Gastrocnemius medialis (tissue), 4 donors: ENCODE results near the gene GPRC5C. TPM values are rescaled to one million over a fixed set of nuclear protein-coding genes. Genes with fewer than 3 reads are reported as not detected.
"Not testable (repeated sequence)": the region's sequence is repeated elsewhere in the genome, so short reads cannot be mapped to it uniquely, and the experiment has no call there.

ENCODE experiments used
- ATAC-seq, 2 donors: fragments of 150-250 bp; one replicate each; pipeline ENCODE4 v1.9.1; 2016
- DNase-seq, 2 donors: peaks; one replicate each; pipeline ENCODE4 v3.0.0-alpha.2; 2019
- H3K27ac ChIP-seq, 4 donors: fragments of 200-600 bp; sonication (generic); 1 replicate in 1 of 4; 2 replicates in 3 of 4; pipeline ENCODE4 v1.5.1; 2016 to 2018; ENCODE audit warnings: mild to moderate bottlenecking in 2 of 4, moderate library complexity in 1 of 4
- H3K27me3 ChIP-seq, 3 donors: fragments of 200-600 bp; sonication (generic) in 2 of 3; 1 replicate in 1 of 3; 2 replicates in 2 of 3; pipeline versions ENCODE4 v1.5.1 to v1.6.0; 2016 to 2019; ENCODE audit warnings: mild to moderate bottlenecking in 1 of 3, moderate library complexity in 1 of 3
- H3K36me3 ChIP-seq, 2 donors: fragments of 200-600 bp; sonication (generic) in 1 of 2; one replicate each; pipeline ENCODE4 v1.5.1; 2017 to 2018
- H3K4me1 ChIP-seq, 2 donors: fragments of 200-600 bp; sonication (generic) in 1 of 2; one replicate each; pipeline ENCODE4 v1.5.1; 2016 to 2017; ENCODE audit warnings: mild to moderate bottlenecking in 2 of 2
- H3K4me3 ChIP-seq, 4 donors: fragments of 200-600 bp; sonication (generic) in 3 of 4; 1 replicate in 1 of 4; 2 replicates in 3 of 4; pipeline ENCODE4 v1.5.1; 2016 to 2019; ENCODE audit warnings: mild to moderate bottlenecking in 2 of 4
- H3K9me3 ChIP-seq, 3 donors: fragments of 200-600 bp; sonication (generic) in 2 of 3; 1 replicate in 1 of 3; 2 replicates in 2 of 3; pipeline ENCODE4 v1.5.1; 2016 to 2019
- POLR2A ChIP-seq, 2 donors: fragments of 450-650 bp; IDR thresholded peaks; one replicate each; pipeline ENCODE4 v1.6.1; 2017; ENCODE audit warnings: antibody characterized with exemption in 2 of 2, mild to moderate bottlenecking in 2 of 2, moderate library complexity in 2 of 2
- in situ Hi-C, 4 donors: fragments of 200-750 bp; cut with MboI; loops; one replicate each; pipeline versions ENCODE4 v1.15.0 to v1.8.0; 2017; ENCODE audit warnings: low sequenced_read_pairs in 4 of 4
- intact Hi-C: fragments of 100-400 bp; cut with DNase I; formaldehyde crosslinking; loops from one replicate; pipeline ENCODE4 v1.15.1; 2023; ENCODE audit warnings: low total_unique reads
- total RNA-seq, 4 donors: library from RNA; depleted of rRNA; stranded (reverse); fragments of >200 nt; gene quantifications; one replicate each; pipeline versions ENCODE4 v1.1.0 to v1.2.3, GENCODE V29; 2016
- TF ChIP-seq, protein P1 (sequence below), 5 experiments: fragments of 450-650 bp in 3 of 5; fragments of 200-600 bp in 2 of 5; sonication (generic) in 2 of 5; IDR thresholded peaks in 4 of 5; conservative IDR thresholded peaks in 1 of 5; 1 replicate in 4 of 5; 2 replicates in 1 of 5; pipeline ENCODE4 v1.5.1; 2016 to 2019; ENCODE audit warnings: antibody characterized with exemption in 5 of 5, mild to moderate bottlenecking in 3 of 5, moderate library complexity in 3 of 5

The GPRC5C gene
- total RNA-seq, 4 donors from 2014 or later, result 80.4 to 138 (median 127) TPM

DNA sequence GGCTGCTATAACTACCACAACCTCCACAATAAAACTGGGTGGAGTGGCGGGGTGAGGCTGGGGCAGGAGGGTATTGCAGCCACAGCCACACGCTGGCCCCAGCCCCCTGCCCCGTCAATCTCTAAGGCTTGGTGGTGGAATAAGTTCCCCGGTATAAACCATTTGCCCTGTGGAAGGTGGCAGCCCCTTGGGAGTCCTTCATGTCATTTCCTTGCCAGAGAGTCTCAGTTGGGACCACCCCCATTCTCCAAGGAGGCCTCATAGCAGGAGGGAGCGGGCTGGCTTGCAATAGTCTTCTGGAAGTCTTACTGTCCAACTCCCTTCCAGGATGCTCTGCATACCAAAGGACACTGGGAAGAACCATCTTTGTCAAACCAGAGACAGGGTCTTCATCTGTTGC, 54.0 kb downstream of the GPRC5C start:
- DNase-seq (no peak), ATAC-seq (peak in 1 of 2 donors; percentile 9)
- intact Hi-C loops, result no loop called here
- Histone ChIP-seq H3K4me3 (no peak overlapping the region), H3K36me3 (no peaks in the 10 kb centered on the region), H3K9me3 (no peaks in the 10 kb centered on the region), H3K27ac (peak overlapping the region; percentile 78 to 80 (median 79)), H3K27me3 (no peaks in the 10 kb centered on the region), H3K4me1 (peaks cover 13 to 14% of the 10 kb centered on the region in 2 donors)
- in situ Hi-C loops, result loop anchor here in 1 of 4 donors (25.0 kb wide), 1 partner anchor 274 kb away; the partner anchor contains the start of genes RPL38 and TTYH2
- TF ChIP-seq, protein P1, sequence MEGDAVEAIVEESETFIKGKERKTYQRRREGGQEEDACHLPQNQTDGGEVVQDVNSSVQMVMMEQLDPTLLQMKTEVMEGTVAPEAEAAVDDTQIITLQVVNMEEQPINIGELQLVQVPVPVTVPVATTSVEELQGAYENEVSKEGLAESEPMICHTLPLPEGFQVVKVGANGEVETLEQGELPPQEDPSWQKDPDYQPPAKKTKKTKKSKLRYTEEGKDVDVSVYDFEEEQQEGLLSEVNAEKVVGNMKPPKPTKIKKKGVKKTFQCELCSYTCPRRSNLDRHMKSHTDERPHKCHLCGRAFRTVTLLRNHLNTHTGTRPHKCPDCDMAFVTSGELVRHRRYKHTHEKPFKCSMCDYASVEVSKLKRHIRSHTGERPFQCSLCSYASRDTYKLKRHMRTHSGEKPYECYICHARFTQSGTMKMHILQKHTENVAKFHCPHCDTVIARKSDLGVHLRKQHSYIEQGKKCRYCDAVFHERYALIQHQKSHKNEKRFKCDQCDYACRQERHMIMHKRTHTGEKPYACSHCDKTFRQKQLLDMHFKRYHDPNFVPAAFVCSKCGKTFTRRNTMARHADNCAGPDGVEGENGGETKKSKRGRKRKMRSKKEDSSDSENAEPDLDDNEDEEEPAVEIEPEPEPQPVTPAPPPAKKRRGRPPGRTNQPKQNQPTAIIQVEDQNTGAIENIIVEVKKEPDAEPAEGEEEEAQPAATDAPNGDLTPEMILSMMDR (IDR thresholded peaks at IDR 0.05 in 4 of 5, conservative IDR thresholded peaks at IDR 0.05 in 1 of 5), result no peak
- no peak for TF ChIP-seq POLR2A (IDR thresholded peaks at IDR 0.05)

DNA sequence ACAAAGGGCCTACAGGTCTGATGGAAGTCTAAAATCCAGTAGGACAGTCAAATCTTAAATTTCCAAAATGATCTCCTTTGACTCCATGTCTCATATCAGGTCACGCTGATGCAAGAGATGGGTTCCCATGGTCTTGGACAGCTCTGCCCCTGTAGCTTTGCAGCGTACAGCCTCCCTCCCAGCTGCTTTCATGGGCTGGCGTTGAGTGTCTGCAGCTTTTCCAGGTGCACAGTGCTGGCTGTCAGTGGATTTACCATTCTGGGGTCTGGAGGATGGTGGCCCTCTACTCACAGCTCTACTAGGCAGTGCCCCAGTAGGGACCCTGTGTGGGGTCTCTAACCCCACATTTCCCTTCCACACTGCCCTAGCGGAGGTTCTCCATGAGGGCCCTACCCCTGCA, 56.4 kb downstream of the GPRC5C start:
- in situ Hi-C loops, result loop anchor here in 1 of 4 donors (25.0 kb wide), 1 partner anchor 276 kb away; the partner anchor contains the start of genes RPL38 and TTYH2
- peaks cover 18 to 25% of the 10 kb centered on the region in 2 donors for H3K4me1 ChIP-seq
- H3K4me3 ChIP-seq, H3K27ac ChIP-seq, DNase-seq, H3K27me3 ChIP-seq, intact Hi-C loops, H3K36me3 ChIP-seq, ATAC-seq, H3K9me3 ChIP-seq: not testable (repeated sequence)

DNA sequence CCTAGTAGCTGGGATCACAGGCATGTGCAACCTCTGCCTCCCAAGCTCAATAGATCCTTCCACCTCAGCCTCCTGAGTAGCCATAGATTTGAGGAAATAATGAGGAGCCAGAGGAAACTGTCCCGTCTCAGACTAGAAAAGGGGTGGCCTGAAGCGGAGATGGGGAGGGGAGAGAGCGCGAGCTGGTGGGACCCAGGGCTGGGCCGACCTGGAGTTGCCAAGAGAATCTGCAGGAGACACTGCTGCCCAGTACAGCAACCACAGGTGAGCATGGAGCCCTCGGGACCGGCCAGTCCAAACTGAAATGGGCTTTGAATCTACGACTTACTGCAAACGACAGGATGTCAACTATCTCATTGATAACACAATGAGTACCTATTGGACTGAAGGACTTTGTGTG, 58.8 kb downstream of the GPRC5C start:
- intact Hi-C loops (loop anchor here (5.0 kb wide), 1 partner anchor 42 kb away; the partner anchor contains the start of gene CD300LB), in situ Hi-C loops (loop anchor here in 3 of 4 donors (10.0 to 25.0 kb wide), 2 partner anchors 116 to 278 kb away; partner anchors contain the start of genes RPL38 (in 1 of the 3) and TTYH2 (in 1 of the 3))
- DNase-seq (no peak), ATAC-seq (no peak)
- Histone ChIP-seq H3K27me3 (no peaks in the 10 kb centered on the region), H3K36me3 (no peaks in the 10 kb centered on the region), H3K4me1 (peaks cover 4 to 22% of the 10 kb centered on the region in 2 donors), H3K4me3 (no peak overlapping the region), H3K9me3 (no peaks in the 10 kb centered on the region), H3K27ac (no peak overlapping the region)
- TF ChIP-seq, protein P1 (IDR thresholded peaks at IDR 0.05 in 4 of 5, conservative IDR thresholded peaks at IDR 0.05 in 1 of 5), result no peak
- TF ChIP-seq POLR2A (IDR thresholded peaks at IDR 0.05), result no peak

DNA sequence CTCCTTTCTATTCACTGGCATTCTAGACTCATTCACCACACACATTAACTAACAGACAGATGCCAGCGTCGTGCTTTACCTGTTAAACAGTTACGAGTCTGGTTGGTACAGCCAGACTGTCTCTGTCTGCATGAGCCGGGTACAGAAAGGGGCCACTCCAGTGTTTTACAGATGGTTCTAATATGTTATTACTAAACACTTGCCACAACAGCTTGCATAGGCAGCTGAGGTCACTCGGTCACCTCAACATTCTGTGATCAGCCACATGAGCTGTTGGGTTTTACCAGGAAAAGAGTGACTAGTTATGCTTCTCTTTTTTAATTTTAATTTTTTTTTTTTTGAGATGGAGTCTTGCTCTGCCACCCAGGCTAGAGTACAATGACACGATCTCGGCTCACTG, 59.7 kb downstream of the GPRC5C start:
- no peak for ATAC-seq
- no peak for DNase-seq
- H3K27me3 ChIP-seq, result no peaks in the 10 kb centered on the region
- no peaks in the 10 kb centered on the region for H3K36me3 ChIP-seq
- in situ Hi-C loops (loop anchor here in 3 of 4 donors (10.0 to 25.0 kb wide), 2 partner anchors 117 to 279 kb away; partner anchors contain the start of genes RPL38 (in 1 of the 3) and TTYH2 (in 1 of the 3)), intact Hi-C loops (loop anchor here (2.0 to 5.0 kb wide), 2 partner anchors 35 to 41 kb away; partner anchors contain the start of gene CD300LB)
- H3K4me1 ChIP-seq, result peaks cover 4 to 15% of the 10 kb centered on the region in 2 donors
- TF ChIP-seq POLR2A (IDR thresholded peaks at IDR 0.05), result no peak
- TF ChIP-seq, protein P1 (IDR thresholded peaks at IDR 0.05 in 4 of 5, conservative IDR thresholded peaks at IDR 0.05 in 1 of 5), result no peak
- no peak overlapping the region for H3K4me3 ChIP-seq
- H3K9me3 ChIP-seq, result no peaks in the 10 kb centered on the region
- peak overlapping the region in 1 of 4 donors; percentile 24 for H3K27ac ChIP-seq

DNA sequence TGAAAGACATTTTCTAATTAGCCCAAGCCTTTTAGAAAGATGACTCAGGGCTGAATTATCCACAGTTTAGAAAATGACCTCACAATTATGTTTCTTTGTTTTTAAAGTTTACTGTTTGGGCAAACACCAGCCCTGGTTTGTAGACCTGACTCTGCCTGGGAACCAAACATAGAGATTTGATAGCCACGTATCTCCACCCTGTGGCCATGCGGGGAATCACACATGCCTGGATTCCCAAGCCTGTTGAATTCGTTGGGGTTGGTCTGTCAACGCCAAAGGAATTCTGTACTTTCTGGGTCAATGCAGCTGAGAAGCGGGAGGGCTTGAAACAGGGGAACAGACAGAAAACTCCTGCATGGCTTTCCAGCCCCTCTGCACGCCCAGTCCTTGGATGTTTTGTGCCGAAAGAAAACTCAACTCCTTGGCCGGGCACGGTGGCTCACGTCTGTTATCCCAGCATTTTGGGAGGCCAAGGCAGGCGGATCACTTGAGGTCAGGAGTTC, 61.5 kb downstream of the GPRC5C start:
- DNase-seq (peak; percentile 34 to 62), ATAC-seq (peak; percentile 95 to 97)
- no peak overlapping the region for H3K27ac ChIP-seq
- H3K4me1 ChIP-seq, result peaks cover 4 to 12% of the 10 kb centered on the region in 2 donors
- intact Hi-C loops (loop anchor here (1.0 to 5.0 kb wide), 4 partner anchors 37 to 125 kb away; partner anchors contain the start of gene CD300LB), in situ Hi-C loops (loop anchor here in 3 of 4 donors (10.0 to 25.0 kb wide), 2 partner anchors 119 to 281 kb away; partner anchors contain the start of genes RPL38 (in 1 of the 3) and TTYH2 (in 1 of the 3))
- no peak overlapping the region for H3K4me3 ChIP-seq
- TF ChIP-seq POLR2A (IDR thresholded peaks at IDR 0.05), result no peak
- TF ChIP-seq, protein P1 (IDR thresholded peaks at IDR 0.05 in 4 of 5, conservative IDR thresholded peaks at IDR 0.05 in 1 of 5), result peak; percentile 84 to 92 (median 89)
- no peaks in the 10 kb centered on the region for H3K9me3 ChIP-seq
- H3K36me3 ChIP-seq, result no peaks in the 10 kb centered on the region
- H3K27me3 ChIP-seq, result no peaks in the 10 kb centered on the region
